ENCODE measurements around the gene NFE2L3.
A peak's percentile ranks its signal among the peaks of the same experiment; 100 is the strongest.

Gene NFE2L3

DNA sequence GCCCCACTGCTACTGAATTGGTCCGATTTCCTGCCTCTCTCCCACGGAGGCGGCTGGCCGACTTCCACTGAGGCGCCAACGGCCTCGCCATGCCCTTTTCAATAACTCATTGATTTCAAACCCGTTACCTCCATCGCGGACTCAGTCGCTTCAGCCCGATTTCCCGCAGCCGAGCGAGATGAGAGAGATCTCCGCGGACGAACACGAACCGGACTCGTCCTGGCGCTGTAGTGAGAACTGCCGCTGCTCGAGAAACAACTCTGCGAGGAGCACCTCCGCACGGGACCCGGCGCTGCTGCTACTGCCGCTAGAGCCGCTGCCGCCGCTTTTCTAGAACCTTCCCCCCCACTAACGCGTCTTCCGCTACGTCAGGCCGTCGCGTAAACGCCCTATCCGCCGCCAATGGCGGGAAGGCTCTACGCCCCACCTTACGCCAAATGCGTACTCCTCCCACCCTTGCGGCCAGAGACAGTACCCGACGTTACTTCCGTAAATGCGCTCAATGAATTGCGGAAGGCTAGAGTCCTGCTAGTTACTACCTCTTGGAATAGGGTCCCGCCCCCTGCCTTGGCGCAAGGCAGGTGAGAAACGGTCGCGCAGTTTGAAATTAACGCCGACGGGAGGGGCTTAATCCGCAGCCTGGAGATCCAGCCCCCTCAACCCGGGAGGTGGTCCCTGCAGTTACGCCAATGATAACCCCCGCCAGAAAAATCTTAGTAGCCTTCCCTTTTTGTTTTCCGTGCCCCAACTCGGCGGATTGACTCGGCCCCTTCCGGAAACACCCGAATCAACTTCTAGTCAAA, 48.6 kb downstream of the NFE2L3 start, which contains the start of gene HNRNPA2B1:
HNRNPA2B1 (minus strand) TSS at position 303 of the 803 bp plus-strand sequence; CDS start at position 134, 169 bp downstream.
- DNase-seq: peak; percentile 97

DNA sequence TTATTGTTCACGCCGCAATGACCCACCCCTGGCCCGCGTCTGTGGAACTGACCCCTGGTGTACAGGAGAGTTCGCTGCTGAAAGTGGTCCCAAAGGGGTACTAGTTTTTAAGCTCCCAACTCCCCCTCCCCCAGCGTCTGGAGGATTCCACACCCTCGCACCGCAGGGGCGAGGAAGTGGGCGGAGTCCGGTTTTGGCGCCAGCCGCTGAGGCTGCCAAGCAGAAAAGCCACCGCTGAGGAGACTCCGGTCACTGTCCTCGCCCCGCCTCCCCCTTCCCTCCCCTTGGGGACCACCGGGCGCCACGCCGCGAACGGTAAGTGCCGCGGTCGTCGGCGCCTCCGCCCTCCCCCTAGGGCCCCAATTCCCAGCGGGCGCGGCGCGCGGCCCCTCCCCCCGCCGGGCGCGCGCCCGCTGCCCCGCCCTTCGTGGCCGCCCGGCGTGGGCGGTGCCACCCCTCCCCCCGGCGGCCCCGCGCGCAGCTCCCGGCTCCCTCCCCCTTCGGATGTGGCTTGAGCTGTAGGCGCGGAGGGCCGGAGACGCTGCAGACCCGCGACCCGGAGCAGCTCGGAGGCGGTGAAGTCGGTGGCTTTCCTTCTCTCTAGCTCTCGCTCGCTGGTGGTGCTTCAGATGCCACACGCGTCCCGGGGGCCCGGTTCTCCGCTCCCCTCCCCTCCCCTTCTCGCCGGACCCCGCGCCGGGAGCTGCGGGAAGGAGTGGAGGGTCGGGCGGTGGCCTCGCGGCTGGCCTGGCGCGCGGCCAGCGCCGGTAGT, 49.4 kb downstream of the NFE2L3 start, which contains the start of gene CBX3:
CBX3 (plus strand) TSS at position 499 of the 772 bp plus-strand sequence. CDS start 1,254 bp downstream, outside the sequence.
- peak; percentile 85 for DNase-seq

DNA sequence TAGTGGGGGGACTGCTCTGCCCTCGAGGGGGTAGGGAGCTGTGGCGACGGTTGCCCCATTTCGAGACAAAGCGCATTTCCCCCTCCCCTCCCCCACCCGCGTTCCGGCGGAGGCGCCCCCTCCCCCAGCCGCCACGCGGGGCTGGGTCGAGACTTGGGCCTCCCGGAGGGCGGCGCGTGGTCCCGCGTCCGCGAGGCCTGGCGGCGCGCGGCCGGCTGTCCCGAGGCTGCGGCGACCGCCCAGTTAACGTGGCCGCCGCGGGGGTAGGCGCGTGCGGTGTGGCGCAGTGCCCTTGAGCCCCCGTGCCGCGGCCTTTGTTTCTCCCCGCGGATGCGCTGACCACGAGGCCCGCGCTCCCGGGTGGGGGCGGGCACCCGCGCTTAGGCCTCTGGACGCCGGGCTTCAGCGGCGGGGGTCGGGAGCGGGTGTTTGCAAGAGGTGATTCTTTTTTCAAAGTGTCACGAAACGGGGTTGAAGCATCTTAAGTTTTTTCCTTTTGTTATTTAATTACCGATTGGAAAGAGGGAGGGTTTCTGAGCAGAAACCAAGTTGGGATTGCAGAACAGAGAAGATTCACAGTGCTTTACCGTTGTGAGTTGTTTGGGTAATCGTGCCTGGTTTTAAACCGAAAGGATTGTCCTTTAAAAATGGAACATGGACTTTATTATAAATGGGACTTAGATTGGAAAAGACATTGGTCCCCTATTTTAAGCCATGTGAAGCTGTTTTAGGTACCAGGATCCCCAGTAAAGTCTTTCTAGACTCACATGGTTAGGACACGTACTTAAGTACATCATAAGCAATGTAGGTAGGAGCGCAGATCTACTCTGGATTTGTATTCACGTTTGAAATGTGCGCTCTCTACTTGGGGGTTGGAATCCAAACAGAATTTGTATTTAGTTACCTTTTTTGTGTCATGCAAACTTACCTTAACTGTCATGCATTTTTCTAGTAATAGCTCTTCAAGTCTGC, 50.3 kb downstream of the NFE2L3 start:
- peak; percentile 24 for DNase-seq

DNA sequence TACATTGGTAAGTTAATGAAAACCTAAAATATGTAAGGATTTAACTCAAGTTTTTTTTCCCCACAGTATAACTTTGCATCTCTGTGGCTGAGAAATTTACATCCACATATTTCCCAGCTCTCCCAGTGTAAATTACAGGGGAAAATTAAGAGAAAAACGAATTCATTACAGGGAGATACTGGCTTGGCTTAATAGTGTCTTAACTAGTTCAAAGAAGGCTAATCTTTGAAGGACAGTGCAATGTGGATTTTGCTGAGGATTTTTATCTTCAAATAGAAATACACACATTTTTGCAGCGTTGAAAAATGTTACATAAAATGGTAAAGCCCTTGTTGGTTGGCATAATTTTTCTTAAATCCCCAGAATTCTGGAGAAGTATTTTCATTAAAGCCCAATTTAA, 51.0 kb downstream of the NFE2L3 start:
- DNase-seq: no peak

DNA sequence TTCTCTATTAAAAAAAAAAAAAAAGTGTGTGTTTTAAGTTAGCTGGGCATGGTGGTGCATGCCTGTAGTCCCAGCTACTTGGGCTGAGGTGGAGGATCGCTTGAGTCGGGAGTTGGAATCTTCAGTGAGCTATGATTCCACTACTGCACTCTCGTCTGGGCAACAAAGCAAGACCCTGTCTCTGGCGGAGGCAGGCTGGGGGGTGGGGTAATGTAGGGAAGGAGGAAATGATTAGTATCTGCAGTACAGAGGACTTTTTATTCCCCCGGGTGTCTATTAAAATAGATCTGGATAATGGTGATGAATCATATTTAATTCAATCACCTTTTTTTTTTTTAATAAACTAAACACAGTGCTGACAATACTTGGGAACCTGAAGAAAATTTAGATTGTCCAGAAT, 56.0 kb downstream of the NFE2L3 start:
- DNase-seq: no peak

DNA sequence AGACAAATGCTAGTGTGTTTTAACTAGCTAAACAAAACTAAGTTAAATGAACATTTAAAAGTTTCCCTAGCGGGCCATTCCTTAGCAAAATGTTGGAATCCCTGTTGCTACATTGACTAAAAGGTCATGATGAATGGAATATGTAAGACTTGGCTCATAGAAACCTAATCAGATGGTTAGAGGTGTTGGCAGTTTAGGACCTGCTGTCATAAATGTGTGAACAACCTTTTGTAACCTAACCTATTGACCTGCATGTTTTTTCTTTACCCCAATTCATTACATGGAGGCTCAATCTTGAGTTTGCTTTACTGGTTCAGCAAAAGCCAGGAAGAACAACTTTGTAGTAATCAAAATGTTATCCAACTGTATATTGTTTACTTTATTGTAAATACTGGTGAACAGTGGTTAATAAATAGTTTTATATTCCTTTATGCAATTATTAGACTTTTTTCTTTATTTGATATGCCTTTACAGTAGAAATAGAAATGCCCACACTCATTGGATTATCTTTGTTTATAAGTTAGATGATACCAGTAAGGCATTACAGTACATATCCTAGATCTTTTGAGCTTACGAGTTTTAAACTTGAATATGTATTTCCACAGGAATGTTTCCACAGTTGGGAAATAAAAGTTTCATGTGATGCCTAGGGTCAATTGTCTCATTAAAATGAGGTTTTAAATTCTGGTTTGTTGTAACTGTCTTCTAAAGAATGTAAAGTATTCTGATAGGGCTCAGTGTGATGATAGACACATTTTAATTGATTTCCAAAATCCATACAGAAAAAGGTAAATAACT, 61.1 kb downstream of the NFE2L3 start:
- DNase-seq: no peak

DNA sequence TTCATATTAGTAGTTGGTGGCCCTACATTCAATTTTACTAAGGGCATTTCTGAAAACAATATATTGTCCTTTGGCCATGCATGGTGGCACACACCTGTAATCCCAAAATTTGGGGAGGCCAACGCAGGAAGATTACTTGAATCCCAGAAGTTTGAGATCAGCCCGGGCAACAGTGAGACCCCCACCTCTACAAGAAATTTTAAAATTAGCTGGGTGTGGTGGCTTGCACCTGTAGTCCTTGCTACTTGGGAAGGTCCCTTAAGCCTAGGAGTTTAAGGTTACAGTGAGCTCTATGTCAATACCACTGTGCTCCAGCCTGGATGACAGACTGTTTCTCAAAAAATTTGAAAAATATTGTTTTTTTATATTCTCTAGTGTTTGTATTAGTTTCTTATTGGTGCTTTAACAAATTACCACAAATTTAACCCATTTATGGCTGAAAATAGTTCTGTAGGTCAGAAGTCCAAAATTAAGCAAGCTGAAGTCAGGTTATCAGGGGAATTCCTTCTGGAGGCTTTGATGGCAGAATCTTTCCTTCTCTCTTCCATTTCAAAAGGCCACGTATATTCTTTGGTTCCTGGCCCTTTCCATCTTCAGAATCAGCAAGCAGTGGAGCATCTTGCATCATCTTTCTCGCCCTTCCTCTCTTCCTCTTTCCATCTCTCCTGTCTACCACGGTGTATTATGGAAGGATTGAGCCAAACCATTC, 62.0 kb downstream of the NFE2L3 start:
- no peak for DNase-seq

DNA sequence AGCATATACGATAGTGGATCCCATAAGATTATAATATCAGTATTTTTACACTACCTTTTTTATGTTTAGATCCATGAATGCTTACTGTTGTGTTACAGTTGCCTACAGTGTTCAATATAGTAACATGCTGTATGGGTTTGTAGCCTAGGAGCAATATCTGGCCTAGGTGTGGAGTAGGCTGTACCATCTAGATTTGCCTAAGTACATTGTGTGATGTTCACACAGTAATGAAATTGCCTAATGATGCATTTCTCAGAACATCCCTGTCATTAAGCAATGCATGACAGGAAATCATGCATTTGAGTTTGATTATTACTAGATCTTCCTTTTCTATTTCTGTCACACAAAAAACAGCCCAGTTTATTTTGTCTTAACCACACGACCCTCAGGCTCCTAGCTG, 64.1 kb downstream of the NFE2L3 start:
- DNase-seq: no peak

DNA sequence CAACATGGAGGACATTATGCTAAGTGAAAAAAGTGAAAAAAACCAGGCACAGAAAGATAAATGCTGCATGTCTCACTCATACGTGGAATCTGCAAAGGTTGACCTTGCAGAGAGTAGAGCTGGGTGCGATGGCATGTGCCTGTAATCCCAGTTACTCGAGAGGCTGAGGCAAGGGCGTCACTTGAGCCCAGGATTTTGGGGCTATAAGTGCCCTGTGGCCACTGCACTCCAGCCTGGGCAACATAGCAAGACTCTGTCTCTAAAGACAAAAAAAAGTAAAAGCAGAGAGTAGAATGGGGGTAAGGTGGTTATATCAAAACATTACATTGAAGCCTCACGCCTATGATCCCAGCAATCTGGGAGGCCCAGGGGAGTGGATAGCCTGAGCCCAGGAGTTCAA, 72.4 kb downstream of the NFE2L3 start:
- no peak for DNase-seq

DNA sequence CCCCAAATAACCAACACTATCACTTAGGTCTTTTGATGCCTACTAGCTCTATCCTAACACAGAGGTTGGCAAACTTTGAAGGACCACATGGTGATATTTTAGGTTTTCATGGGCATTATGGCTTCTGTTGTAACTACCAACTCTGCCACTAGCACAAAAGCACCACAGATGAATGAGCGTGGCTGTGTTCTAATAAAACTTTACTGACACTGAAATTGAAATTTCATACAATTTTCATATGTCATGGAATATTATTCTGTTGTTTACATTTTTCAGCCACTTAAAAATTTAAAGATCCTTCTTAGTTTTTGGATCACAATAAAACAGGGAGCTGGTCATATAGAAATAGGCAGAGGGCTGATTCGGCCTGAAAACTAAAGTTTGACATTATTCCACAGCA, 76.0 kb downstream of the NFE2L3 start:
- no peak for DNase-seq

DNA sequence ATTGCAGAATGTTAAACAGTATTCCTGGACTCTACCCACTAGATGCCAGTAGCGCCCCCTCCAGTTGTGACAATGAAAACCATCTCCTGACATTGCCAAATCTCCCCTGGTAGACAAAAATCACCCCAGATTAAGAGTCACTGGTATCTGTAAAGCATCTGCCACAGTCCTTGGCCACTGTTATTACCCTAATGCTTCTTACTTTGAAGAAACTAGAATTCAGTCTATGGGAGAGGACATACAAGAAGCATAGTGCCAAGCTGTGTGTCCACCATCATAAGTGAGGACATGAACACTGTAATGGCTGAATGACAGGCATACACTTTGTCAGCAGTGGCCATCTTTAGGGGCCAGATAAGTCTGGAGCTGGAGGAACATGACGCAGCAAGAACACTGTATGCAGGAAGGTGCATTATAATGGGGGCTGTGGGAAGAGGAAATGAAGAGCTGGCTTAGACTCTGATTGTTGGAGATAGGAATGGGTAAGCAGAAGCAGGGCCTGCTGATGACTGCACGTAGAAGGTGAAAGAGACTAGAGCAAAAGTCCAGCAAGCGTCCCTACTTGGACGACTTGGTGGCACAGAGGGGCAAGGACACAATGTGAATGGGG, 82.0 kb downstream of the NFE2L3 start:
- DNase-seq: no peak

Data from kidney glomerular epithelial cell (primary cell).